NCI-H2227 (cell line): ENCODE measurements around the gene WASF1.
A peak's percentile ranks its signal among the peaks of the same experiment; 100 is the strongest.
"Not testable (repeated sequence)": the region's sequence is repeated elsewhere in the genome, so short reads cannot be mapped to it uniquely, and the experiment has no call there.

Source experiments
- DNase-seq: peaks from one replicate; lab custom pipeline; 2025; ENCODE audit not compliant: unreplicated experiment; lab: John Stamatoyannopoulos, UW

The WASF1 gene

GRCh38 chr6:110095101-110095500, 84.4 kb downstream of the WASF1 start:
- no peak for DNase-seq

- no peak for DNase-seq
Observed at GRCh38 chr6:110093981-110094380, 85.5 kb downstream of the WASF1 start.

- no peak for DNase-seq
Observed at GRCh38 chr6:110090876-110091275, 88.6 kb downstream of the WASF1 start.

GRCh38 chr6:110089323-110089722, 90.1 kb downstream of the WASF1 start:
- no peak for DNase-seq

GRCh38 chr6:110085285-110085684, 94.2 kb downstream of the WASF1 start:
- DNase-seq: no peak

- no peak for DNase-seq
Observed at GRCh38 chr6:110083875-110084585, 95.4 kb downstream of the WASF1 start.

- no peak for DNase-seq
Observed at GRCh38 chr6:110075406-110075805, 104.1 kb downstream of the WASF1 start.

GRCh38 chr6:110073474-110073873, 106.0 kb downstream of the WASF1 start:
- DNase-seq: not testable (repeated sequence)

- DNase-seq: no peak
Observed at GRCh38 chr6:110068592-110068967, 110.9 kb downstream of the WASF1 start.

- DNase-seq: no peak
Observed at GRCh38 chr6:110067837-110068591, 111.5 kb downstream of the WASF1 start.

- DNase-seq: no peak
Observed at GRCh38 chr6:110064744-110065524, 114.5 kb downstream of the WASF1 start.

GRCh38 chr6:110063594-110064263, 115.7 kb downstream of the WASF1 start:
- no peak for DNase-seq

GRCh38 chr6:110055387-110055735, 124.1 kb downstream of the WASF1 start:
- DNase-seq: peak; percentile 34

- no peak for DNase-seq
Observed at GRCh38 chr6:110054664-110055386, 124.6 kb downstream of the WASF1 start.

- DNase-seq: peak; percentile 35
Observed at GRCh38 chr6:110053395-110054240, 125.9 kb downstream of the WASF1 start.

- no peak for DNase-seq
Observed at GRCh38 chr6:110050440-110050813, 129.0 kb downstream of the WASF1 start.
